HG02981 (cell line): Measurements from ENCODE around the gene CD44.
A peak's percentile ranks its signal among the peaks of the same experiment; 100 is the strongest.
"Not testable (repeated sequence)": the region's sequence is repeated elsewhere in the genome, so short reads cannot be mapped to it uniquely, and the experiment has no call there.

Source experiments
- ATAC-seq: cut with Tn5 transposase; IDR thresholded peaks from one replicate; pipeline ENCODE4 v1.9.1; 2021; ENCODE audit warnings: mild to moderate bottlenecking, moderate library complexity; ENCODE audit not compliant: unreplicated experiment

The CD44 gene

DNA sequence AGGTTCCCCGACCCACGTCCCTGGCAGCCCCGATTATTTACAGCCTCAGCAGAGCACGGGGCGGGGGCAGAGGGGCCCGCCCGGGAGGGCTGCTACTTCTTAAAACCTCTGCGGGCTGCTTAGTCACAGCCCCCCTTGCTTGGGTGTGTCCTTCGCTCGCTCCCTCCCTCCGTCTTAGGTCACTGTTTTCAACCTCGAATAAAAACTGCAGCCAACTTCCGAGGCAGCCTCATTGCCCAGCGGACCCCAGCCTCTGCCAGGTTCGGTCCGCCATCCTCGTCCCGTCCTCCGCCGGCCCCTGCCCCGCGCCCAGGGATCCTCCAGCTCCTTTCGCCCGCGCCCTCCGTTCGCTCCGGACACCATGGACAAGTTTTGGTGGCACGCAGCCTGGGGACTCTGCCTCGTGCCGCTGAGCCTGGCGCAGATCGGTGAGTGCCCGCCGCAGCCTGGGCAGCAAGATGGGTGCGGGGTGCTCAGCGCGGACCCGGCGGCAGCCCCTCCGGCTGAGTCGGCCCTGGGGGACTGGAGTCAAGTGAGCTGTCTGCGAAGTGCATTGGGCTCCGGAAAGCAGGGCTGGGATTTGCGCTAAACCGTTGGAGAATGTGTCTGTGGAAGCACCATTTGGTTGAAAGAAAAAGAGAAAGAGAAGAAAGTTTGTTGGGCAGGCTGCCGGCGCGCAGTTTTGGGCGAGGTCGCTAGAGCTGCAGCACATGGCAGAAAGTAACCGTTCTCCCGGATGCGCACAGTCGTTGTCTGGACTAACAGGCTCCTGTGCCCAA, at the start of gene CD44:
CD44 (plus strand) TSS at position 229 of the 779 bp plus-strand sequence; CDS start at position 362, 133 bp downstream.
- peak; percentile 38 for ATAC-seq

DNA sequence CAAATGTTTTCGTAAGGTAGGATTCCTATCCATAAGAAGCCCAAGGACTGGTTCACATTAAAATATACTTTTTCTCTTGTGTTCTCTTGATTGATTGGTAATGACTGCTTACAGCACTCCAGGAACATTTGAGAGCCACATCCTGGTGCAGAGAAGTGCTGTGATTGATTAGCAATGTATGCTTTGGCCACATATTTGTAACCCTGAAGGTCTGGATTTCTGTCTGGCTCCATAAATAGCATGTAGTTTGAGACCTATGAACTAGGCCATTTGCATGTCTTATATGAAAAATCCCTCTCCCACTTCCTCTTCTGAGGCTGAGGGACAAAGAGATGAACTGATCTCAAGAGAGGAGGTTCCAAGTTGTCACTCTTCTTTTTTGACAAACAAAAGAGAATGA, 49.3 kb upstream of the CD44 start:
- peak; percentile 72 for ATAC-seq

DNA sequence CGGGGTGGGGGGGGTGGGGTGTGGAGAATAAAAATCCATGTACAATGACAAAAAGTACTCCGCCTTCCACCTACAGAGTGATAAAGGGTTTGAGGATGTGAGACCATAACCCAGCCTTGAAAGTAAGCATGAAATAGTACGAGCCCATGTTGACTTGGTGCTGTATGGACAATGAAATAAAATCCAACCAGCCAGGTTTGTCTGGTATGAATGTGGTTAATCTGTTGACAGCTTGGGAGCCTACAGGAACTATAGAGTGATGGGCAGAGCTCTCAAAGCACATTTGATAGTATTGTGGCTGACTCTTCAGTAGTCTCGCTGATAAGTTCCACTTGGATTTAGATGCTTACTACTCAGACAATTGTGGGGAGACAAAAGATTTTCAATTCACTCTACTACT, 48.8 kb upstream of the CD44 start:
- no peak for ATAC-seq

DNA sequence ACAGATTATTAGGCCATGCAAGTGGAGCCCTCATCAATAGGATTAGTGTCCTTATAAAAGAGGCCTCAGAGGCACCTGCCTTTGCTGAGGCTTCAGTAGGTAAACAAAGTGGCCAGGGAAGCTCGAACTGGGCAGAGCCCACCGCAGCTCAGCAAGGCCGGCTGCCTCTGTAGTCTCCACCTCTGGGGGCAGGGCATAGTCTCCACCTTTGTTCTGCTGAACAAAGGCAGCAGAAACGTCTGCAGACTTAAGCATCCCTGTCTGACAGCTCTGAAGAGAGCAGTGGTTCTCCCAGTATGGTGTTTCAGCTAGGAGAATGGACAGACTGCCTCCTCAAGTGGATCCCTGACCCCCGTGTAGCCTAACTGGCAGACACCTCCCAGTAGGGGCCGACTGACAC, 48.0 kb upstream of the CD44 start:
- not testable (repeated sequence) for ATAC-seq

DNA sequence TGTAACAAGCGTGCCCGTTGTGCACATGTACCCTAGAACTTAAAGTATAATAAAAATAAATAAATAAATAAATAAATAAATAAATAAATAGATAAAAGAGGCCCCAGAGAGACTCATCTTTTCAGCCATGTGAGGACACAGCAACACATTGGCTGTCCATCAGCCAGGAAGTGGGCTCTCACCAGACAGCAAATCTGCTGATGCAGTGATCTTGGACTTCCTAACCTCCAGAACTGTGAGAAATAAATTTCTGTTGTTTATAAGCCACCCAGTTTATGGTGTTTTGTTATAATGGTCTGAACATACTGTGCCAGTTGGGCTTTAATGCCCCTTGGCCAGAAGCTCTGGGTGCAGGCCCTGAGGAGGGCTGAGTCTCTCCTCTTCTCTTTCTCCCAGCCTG, 42.2 kb upstream of the CD44 start:
- ATAC-seq: no peak

- ATAC-seq: no peak
These were observed 41.0 kb upstream of the CD44 start for GRCh38 chr11:35097814-35098455.

DNA sequence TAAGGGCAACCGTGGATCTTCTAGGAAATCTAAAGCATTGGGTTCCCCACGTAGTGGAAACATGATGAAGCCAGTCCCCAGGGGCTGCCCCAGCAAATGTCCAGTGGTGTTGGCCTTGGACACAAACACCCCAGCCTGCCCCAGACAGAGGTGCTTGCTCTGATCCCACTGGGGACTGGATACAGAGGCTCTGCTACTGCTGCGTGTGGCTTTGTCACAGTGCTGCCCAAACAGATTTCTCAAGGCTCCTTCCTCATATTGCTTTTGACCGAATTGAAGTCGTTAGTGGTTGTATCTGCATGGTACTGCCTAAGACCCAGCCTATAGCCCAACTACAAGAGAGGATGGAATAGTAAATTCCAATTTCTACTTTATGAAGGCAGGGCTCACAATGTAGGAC, 40.1 kb upstream of the CD44 start:
- ATAC-seq: no peak

GRCh38 chr11:35099278-35100012, 39.5 kb upstream of the CD44 start:
- ATAC-seq: no peak

GRCh38 chr11:35100013-35100383, 39.0 kb upstream of the CD44 start:
- ATAC-seq: no peak

- ATAC-seq: no peak
These were observed 37.7 kb upstream of the CD44 start for GRCh38 chr11:35101223-35101622.

GRCh38 chr11:35102267-35102666, 36.7 kb upstream of the CD44 start:
- ATAC-seq: no peak

DNA sequence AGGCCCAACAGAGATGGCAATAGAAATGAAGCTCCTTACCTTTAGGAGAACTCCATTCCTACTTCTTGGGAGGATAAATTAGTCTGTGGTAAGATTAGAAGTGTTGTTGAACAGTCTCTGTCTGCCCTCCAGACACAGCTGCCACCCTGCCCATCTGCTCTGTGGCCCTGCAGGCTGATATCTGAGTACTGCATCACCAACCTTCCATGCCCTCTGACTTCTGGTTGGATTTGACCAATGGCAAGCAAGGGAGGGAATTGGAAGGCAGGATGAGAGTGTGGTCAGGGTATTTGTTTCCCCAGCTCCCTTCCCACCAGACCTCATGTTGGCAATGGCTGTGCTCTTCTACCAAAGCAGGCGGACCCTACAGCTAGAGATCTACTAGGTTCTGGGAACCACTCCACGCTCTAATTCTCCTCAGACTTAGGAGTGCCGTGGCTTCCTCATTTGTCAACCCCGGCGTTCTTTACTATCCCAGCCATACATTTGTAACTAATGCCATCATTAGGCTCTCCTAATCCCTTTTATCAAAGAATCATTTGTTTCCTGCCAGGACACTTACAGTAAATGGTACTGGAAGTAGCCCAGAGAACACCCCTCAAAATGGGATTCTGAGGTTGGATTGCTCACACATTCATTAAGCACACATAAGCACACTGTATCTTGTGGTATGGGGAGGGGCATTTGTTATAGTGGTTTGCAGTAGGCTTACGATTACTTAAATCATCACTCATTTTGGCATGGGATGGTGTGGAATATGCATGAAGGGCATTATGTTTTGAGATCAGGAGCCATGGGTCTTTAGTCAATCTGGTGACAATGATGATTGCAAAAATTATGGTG, 35.4 kb upstream of the CD44 start:
- no peak for ATAC-seq

DNA sequence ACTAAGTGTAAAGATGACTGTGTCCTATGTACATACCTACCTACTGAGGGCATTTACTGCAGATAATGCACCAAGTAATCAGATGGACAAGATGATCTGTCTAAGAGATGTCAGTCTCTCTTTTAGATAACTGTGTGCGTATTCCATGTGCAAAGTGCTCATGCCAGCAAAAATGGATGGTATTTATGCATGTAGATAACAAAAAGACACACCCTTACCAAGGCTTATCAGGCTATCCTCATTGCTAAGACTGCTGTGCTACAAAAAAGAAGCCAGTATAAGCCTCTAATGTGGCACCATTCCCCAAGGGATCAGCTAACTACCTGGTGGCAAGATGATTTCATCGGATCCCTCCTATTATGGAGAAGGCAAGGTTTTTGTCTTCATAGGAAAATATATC, 34.3 kb upstream of the CD44 start:
- no peak for ATAC-seq

GRCh38 chr11:35105319-35106079, 33.5 kb upstream of the CD44 start:
- no peak for ATAC-seq

DNA sequence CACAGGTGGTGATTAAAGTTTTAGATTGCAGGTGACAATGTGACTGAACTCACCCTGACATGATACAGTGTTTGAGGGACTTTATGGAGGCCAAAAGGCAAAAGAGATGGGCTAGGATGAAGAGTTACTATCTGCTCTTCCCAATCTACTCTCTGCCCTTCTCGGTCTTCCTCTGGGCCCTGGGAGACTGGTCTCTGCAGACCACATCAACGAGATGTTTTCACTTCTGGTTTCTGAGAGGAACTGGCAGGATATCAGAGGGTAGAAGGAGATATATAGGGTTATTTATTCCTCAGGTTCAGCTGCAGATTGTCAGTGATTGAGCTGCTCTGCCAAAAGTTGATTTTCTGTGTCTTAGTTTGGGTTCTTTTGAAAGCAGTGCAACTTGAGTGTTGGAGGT, 32.4 kb upstream of the CD44 start:
- peak; percentile 71 for ATAC-seq

DNA sequence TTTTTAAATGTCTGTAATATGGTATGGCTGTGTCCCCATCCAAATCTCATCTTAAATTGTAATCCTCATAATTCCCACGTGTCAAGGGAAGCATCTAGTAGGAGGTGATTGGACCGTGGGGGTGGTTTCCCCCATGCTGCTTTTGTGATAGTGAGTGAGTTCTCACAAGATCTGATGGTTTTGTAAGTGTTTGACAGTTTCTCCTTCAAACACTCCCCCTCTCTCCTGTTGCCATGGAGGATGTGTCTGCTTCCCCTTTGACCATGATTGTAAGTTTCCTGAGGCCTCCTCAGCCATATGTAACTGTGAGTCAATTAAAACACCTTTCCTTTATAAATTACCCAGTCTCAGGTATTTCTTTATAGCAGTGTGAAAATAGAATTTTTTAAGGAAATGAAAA, 31.1 kb upstream of the CD44 start:
- ATAC-seq: no peak

GRCh38 chr11:35108336-35108735, 30.6 kb upstream of the CD44 start:
- not testable (repeated sequence) for ATAC-seq

- ATAC-seq: no peak
These were observed 29.9 kb upstream of the CD44 start for GRCh38 chr11:35109041-35109440.

DNA sequence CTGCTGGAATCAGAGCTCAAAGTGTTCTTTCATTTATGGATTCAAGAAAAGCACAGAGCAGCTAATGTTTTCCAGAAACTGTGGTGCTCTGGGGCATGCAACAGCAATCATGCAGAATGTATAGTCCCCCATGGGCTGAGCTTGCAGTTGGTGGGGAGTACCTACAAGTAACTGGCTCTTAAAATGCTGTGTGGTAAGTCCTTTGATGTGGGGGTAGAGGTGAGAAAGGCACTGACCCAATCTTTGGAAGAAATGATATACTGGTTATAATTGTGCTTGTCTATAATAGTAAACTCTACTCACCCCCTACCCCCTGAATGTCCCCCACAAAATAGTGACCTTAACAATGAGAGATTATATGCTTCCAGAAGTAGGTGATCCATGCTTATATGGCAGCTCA, 29.1 kb upstream of the CD44 start:
- no peak for ATAC-seq
